ENCODE data around the gene GALNT11.

The GALNT11 gene

GRCh38 chr7:152025077-152025936, at the start of gene GALNT11:
GALNT11 (plus strand) TSS chr7:152025674; CDS start chr7:152094228, 68,554 bp downstream.
- peak; percentile 79 for DNase-seq (ENCODE audit: low read depth)
- H3K4me3 ChIP-seq (ENCODE audit: low read length) = peak within 1 kb of the TSS; percentile 83
- TF ChIP-seq CTCF (conservative IDR thresholded peaks at IDR 0.05; ENCODE audit: low read length) = peak; percentile 37

- H3K4me3 ChIP-seq (ENCODE audit: low read length) = no peak overlapping the region
- no peak for TF ChIP-seq CTCF (conservative IDR thresholded peaks at IDR 0.05; ENCODE audit: low read length)
- DNase-seq (ENCODE audit: low read depth) = no peak
Measured at GRCh38 chr7:151978616-151979015, 46.9 kb upstream of the GALNT11 start.

GRCh38 chr7:151981223-151981622, 44.3 kb upstream of the GALNT11 start:
- no peak overlapping the region for H3K4me3 ChIP-seq (ENCODE audit: low read length)
- TF ChIP-seq CTCF (conservative IDR thresholded peaks at IDR 0.05; ENCODE audit: low read length) = no peak
- no peak for DNase-seq (ENCODE audit: low read depth)

GRCh38 chr7:151982806-151983205, 42.7 kb upstream of the GALNT11 start:
- TF ChIP-seq CTCF (conservative IDR thresholded peaks at IDR 0.05; ENCODE audit: low read length) = no peak
- DNase-seq (ENCODE audit: low read depth) = no peak
- no peak overlapping the region for H3K4me3 ChIP-seq (ENCODE audit: low read length)

GRCh38 chr7:151984612-151985011, 40.9 kb upstream of the GALNT11 start:
- no peak for DNase-seq (ENCODE audit: low read depth)
- no peak overlapping the region for H3K4me3 ChIP-seq (ENCODE audit: low read length)
- TF ChIP-seq CTCF (conservative IDR thresholded peaks at IDR 0.05; ENCODE audit: low read length) = no peak

- peak; percentile 62 for DNase-seq (ENCODE audit: low read depth)
- H3K4me3 ChIP-seq (ENCODE audit: low read length) = no peak overlapping the region
- TF ChIP-seq CTCF (conservative IDR thresholded peaks at IDR 0.05; ENCODE audit: low read length) = no peak
Measured at GRCh38 chr7:151987748-151988529, 37.5 kb upstream of the GALNT11 start.
